ENCODE measurements around the gene NOG. TPM values are rescaled to one million over a fixed set of nuclear protein-coding genes. Genes with fewer than 3 reads are reported as not detected.

The NOG gene
- total and polyA plus RNA-seq, 10 of the 15 experiments (the other 5 are each of a cell fraction or from before 2014, with no cell fraction given) = 0.10 TPM; not detected in 9

- ChIA-PET SMC1A (ENCODE audit: uncharacterized antibody, unreplicated experiment) (interaction anchor here (1.0 kb wide), 1 partner anchor 20 kb away, joined by 3 read pairs; no protein-coding TSS in a partner anchor), RAD21 (ENCODE audit: unreplicated experiment) (no interaction called here), POLR2A (no interaction called here), CTCF (no interaction called here)
- Histone ChIP-seq H2AFZ (ENCODE audit: control insufficient read depth, low read depth, low read length) (no peak overlapping the region), H3K27ac (ENCODE audit: control insufficient read depth, insufficient read depth) (no peak overlapping the region), H3K4me1 (ENCODE audit: control insufficient read depth, insufficient read depth, low read length) (no peaks in the 10 kb centered on the region), H3K9ac (ENCODE audit: control insufficient read depth, insufficient read depth, low read length) (no peak overlapping the region), H3K4me3 (no peak overlapping the region), H3K27me3 (replicated peaks in 1 of 2; ENCODE audit: control insufficient read depth in 2 of 2, insufficient read depth in 2 of 2, low read length in 1 of 2) (peaks cover 0 to 3% of the 10 kb centered on the region in 2 experiments; a peak in 2 of 4 replicates), H3K9me3 (replicated peaks; ENCODE audit: control insufficient read depth, insufficient read depth, low read length) (no peaks in the 10 kb centered on the region), H3K4me2 (ENCODE audit: control insufficient read depth, insufficient read depth) (no peak overlapping the region), H3K36me3 (ENCODE audit: control insufficient read depth in 2 of 2, insufficient read depth in 2 of 2, low read length in 1 of 2) (no peaks in the 10 kb centered on the region), H3K79me2 (ENCODE audit: control insufficient read depth, insufficient read depth, low read length) (no peaks in the 10 kb centered on the region), H4K20me1 (ENCODE audit: control insufficient read depth, insufficient read depth) (no peaks in the 10 kb centered on the region)
- no peak for DNase-seq (ENCODE audit: low read depth, low spot score)
- in situ Hi-C loops (cut with MboI) (no loop called here), intact Hi-C loops (cut with micrococcal nuclease; ENCODE audit: unreplicated experiment) (no loop called here)
- no TSS peak for BruUV-seq (replicated peaks)
- TF ChIP-seq, protein P1, sequence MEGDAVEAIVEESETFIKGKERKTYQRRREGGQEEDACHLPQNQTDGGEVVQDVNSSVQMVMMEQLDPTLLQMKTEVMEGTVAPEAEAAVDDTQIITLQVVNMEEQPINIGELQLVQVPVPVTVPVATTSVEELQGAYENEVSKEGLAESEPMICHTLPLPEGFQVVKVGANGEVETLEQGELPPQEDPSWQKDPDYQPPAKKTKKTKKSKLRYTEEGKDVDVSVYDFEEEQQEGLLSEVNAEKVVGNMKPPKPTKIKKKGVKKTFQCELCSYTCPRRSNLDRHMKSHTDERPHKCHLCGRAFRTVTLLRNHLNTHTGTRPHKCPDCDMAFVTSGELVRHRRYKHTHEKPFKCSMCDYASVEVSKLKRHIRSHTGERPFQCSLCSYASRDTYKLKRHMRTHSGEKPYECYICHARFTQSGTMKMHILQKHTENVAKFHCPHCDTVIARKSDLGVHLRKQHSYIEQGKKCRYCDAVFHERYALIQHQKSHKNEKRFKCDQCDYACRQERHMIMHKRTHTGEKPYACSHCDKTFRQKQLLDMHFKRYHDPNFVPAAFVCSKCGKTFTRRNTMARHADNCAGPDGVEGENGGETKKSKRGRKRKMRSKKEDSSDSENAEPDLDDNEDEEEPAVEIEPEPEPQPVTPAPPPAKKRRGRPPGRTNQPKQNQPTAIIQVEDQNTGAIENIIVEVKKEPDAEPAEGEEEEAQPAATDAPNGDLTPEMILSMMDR (IDR thresholded peaks at IDR 0.05 in 2 of 3, conservative IDR thresholded peaks at IDR 0.05 in 1 of 3; ENCODE audit: control insufficient read depth in 2 of 3, extremely low read depth in 1 of 3, insufficient read depth in 1 of 3, low read depth in 3 of 3, low read length in 3 of 3) = peak in 2 of 3 experiments; percentile 18 to 23; a peak in 1 of 6 replicates
- no peak for TF ChIP-seq CEBPZ (IDR thresholded peaks at IDR 0.05; ENCODE audit: low read depth, low read length)
- ATAC-seq = peak; percentile 74
- WGBS (ENCODE audit: insufficient coverage, insufficient replicate concordance, low lambda C conversion rate, missing lambda C conversion rate) = 9% methylated on average over 7 of the region's 7 CpGs
- no peak for FAIRE-seq
Measured at GRCh38 chr17:56629531-56630075, 36.1 kb downstream of the NOG start.
